Activated naive CD8-positive, alpha-beta T cell treated with anti-CD3 and anti-CD28 coated beads, Interleukin-2, amount 10 ng/mL, durations not matched to agents 7 days and 5 days (primary cell): ENCODE data around the gene CDCA4. TPM values are rescaled to one million over a fixed set of nuclear protein-coding genes. Genes with fewer than 3 reads are reported as not detected.

Source experiments
- ATAC-seq: fragments of 150-1000 bp; cut with Tn5 transposase; one replicate; pipeline ENCODE4 v1.10.0; 2021; ENCODE audit warnings: low read depth, moderate library complexity
- POLR2A ChIA-PET: fragments of 350-600 bp; sonication (Branson Sonifier 250); formaldehyde crosslinking; loops from one replicate; lab custom pipeline; 2021; ENCODE audit warnings: antibody characterized with exemption; lab: Charles Lee
- DNase-seq: peaks from one replicate; pipeline ENCODE4 v3.0.0; 2021
- H3K27ac Mint-ChIP-seq: one replicate; pipeline ENCODE4 v1.8.0; 2022; ENCODE audit warnings: mild to moderate bottlenecking, mixed read lengths
- H3K27me3 Mint-ChIP-seq: one replicate; pipeline ENCODE4 v1.8.0; 2022; ENCODE audit warnings: mild to moderate bottlenecking, moderate library complexity, mixed read lengths
- H3K36me3 Mint-ChIP-seq: one replicate; pipeline ENCODE4 v1.8.0; 2021; ENCODE audit warnings: mild to moderate bottlenecking, mixed read lengths
- H3K4me1 Mint-ChIP-seq: one replicate; pipeline ENCODE4 v1.8.0; 2021; ENCODE audit warnings: mixed read lengths
- H3K4me3 Mint-ChIP-seq: one replicate; pipeline ENCODE4 v1.8.0; 2022; ENCODE audit warnings: mild to moderate bottlenecking, moderate library complexity, mixed read lengths
- H3K9me3 Mint-ChIP-seq: one replicate; pipeline ENCODE4 v1.8.0; 2021; ENCODE audit warnings: mixed read lengths
- total RNA-seq, 2 experiments: library from RNA; stranded (reverse); gene quantifications; one replicate each; pipeline ENCODE4 v1.2.3, GENCODE V29; 2021

Gene CDCA4
- total RNA-seq, 2 experiments from 2014 or later, result 51.7 to 53.3 TPM

GRCh38 chr14:104984056-104984894, 36.6 kb downstream of the CDCA4 start:
- H3K9me3 Mint-ChIP-seq, result no peaks in the 10 kb centered on the region

GRCh38 chr14:104983231-104983721, 37.6 kb downstream of the CDCA4 start:
- no peaks in the 10 kb centered on the region for H3K36me3 Mint-ChIP-seq
- peaks cover 5% of the 10 kb centered on the region for H3K4me1 Mint-ChIP-seq
- POLR2A ChIA-PET, result interaction anchor here (2.7 kb wide), 1 partner anchor 37 kb away, joined by 19 read pairs; the partner anchor contains the start of gene CDCA4
- no peak overlapping the region for H3K27ac Mint-ChIP-seq
- H3K27me3 Mint-ChIP-seq, result peaks cover 16% of the 10 kb centered on the region
- no peak for ATAC-seq
- DNase-seq, result no peak
- H3K9me3 Mint-ChIP-seq, result no peaks in the 10 kb centered on the region
- no peak overlapping the region for H3K4me3 Mint-ChIP-seq

More at GRCh38 chr14:104984056-104984894, 36.6 kb downstream of the CDCA4 start:
- Mint-ChIP-seq H3K27ac (peak overlapping the region; percentile 82), H3K27me3 (peaks cover 8% of the 10 kb centered on the region), H3K36me3 (no peaks in the 10 kb centered on the region), H3K4me1 (peaks cover 3% of the 10 kb centered on the region), H3K4me3 (peak overlapping the region; percentile 63)
- ATAC-seq (no peak), DNase-seq (no peak)
- POLR2A ChIA-PET, result interaction anchor here (0.5 to 2.7 kb wide), 4 partner anchors 36 to 81 kb away, joined by 3 to 19 read pairs (median 8); partner anchors contain the start of genes CDCA4 and GPR132

GRCh38 chr14:104982548-104983230, 38.2 kb downstream of the CDCA4 start:
- Mint-ChIP-seq H3K27me3 (peaks cover 18% of the 10 kb centered on the region), H3K27ac (no peak overlapping the region), H3K9me3 (no peaks in the 10 kb centered on the region), H3K4me3 (no peak overlapping the region), H3K4me1 (peaks cover 6% of the 10 kb centered on the region), H3K36me3 (no peaks in the 10 kb centered on the region)
- no peak for ATAC-seq
- POLR2A ChIA-PET, result no interaction called here
- no peak for DNase-seq

GRCh38 chr14:104981699-104982541, 39.0 kb downstream of the CDCA4 start:
- Mint-ChIP-seq H3K36me3 (no peaks in the 10 kb centered on the region), H3K27ac (no peak overlapping the region), H3K4me1 (peaks cover 6% of the 10 kb centered on the region), H3K9me3 (no peaks in the 10 kb centered on the region), H3K4me3 (no peak overlapping the region), H3K27me3 (peaks cover 24% of the 10 kb centered on the region)
- POLR2A ChIA-PET, result interaction anchor here (1.3 kb wide), 1 partner anchor 39 kb away, joined by 4 read pairs; the partner anchor contains the start of gene CDCA4
- no peak for ATAC-seq
- no peak for DNase-seq

GRCh38 chr14:104980611-104981531, 40.0 kb downstream of the CDCA4 start:
- no peak for DNase-seq
- H3K9me3 Mint-ChIP-seq, result no peaks in the 10 kb centered on the region
- ATAC-seq, result no peak
- H3K27me3 Mint-ChIP-seq, result peaks cover 30% of the 10 kb centered on the region
- no peak overlapping the region for H3K4me3 Mint-ChIP-seq
- POLR2A ChIA-PET, result interaction anchor here (1.3 kb wide), 1 partner anchor 40 kb away, joined by 4 read pairs; the partner anchor contains the start of gene CDCA4
- no peaks in the 10 kb centered on the region for H3K36me3 Mint-ChIP-seq
- H3K4me1 Mint-ChIP-seq, result peaks cover 9% of the 10 kb centered on the region
- no peak overlapping the region for H3K27ac Mint-ChIP-seq

- peaks cover 11% of the 10 kb centered on the region for H3K4me1 Mint-ChIP-seq
- POLR2A ChIA-PET, result no interaction called here
- no peak overlapping the region for H3K27ac Mint-ChIP-seq
- ATAC-seq (no peak), DNase-seq (no peak)
- no peak overlapping the region for H3K4me3 Mint-ChIP-seq
- no peaks in the 10 kb centered on the region for H3K36me3 Mint-ChIP-seq
- H3K9me3 Mint-ChIP-seq, result no peaks in the 10 kb centered on the region
- H3K27me3 Mint-ChIP-seq, result peaks cover 30% of the 10 kb centered on the region
Observed at GRCh38 chr14:104979758-104980610, 40.9 kb downstream of the CDCA4 start.

- ATAC-seq (no peak), DNase-seq (peak; percentile 31)
- H3K4me3 Mint-ChIP-seq, result peak overlapping the region; percentile 25
- H3K36me3 Mint-ChIP-seq, result no peaks in the 10 kb centered on the region
- peaks cover 11% of the 10 kb centered on the region for H3K4me1 Mint-ChIP-seq
- no peaks in the 10 kb centered on the region for H3K9me3 Mint-ChIP-seq
- POLR2A ChIA-PET, result no interaction called here
- H3K27me3 Mint-ChIP-seq, result peaks cover 30% of the 10 kb centered on the region
- H3K27ac Mint-ChIP-seq, result no peak overlapping the region
Observed at GRCh38 chr14:104978746-104979691, 41.9 kb downstream of the CDCA4 start.

- Mint-ChIP-seq H3K9me3 (no peaks in the 10 kb centered on the region), H3K27ac (no peak within 1 kb of the TSS), H3K27me3 (peaks cover 30% of the 10 kb centered on the region), H3K36me3 (no peaks in the 10 kb centered on the region), H3K4me1 (peaks cover 11% of the 10 kb centered on the region), H3K4me3 (peak within 1 kb of the TSS; percentile 77)
- ATAC-seq (peak; percentile 59), DNase-seq (peak; percentile 65)
- POLR2A ChIA-PET, result no interaction called here
Observed at GRCh38 chr14:104977681-104978653, 42.9 kb downstream of the CDCA4 start, which contains the start of gene AHNAK2. TSS of gene AHNAK2 (minus strand) at chr14:104978374. CDS start at chr14:104978237, 137 bp downstream.

- DNase-seq (peak; percentile 34), ATAC-seq (no peak)
- Mint-ChIP-seq H3K9me3 (no peaks in the 10 kb centered on the region), H3K27ac (no peak overlapping the region), H3K27me3 (peaks cover 30% of the 10 kb centered on the region), H3K36me3 (no peaks in the 10 kb centered on the region), H3K4me1 (peaks cover 11% of the 10 kb centered on the region), H3K4me3 (peak overlapping the region; percentile 44)
- POLR2A ChIA-PET, result interaction anchor here (0.6 to 1.2 kb wide), 2 partner anchors 41 to 68 kb away, joined by 3 read pairs; no protein-coding TSS in a partner anchor
Observed at GRCh38 chr14:104977008-104977680, 43.7 kb downstream of the CDCA4 start.
